Uterus (tissue), 4 donors: ENCODE measurements around the gene KCNF1. TPM values are rescaled to one million over a fixed set of nuclear protein-coding genes. Genes with fewer than 3 reads are reported as not detected.

Experiments
- DNase-seq, 2 donors: peaks; one replicate each; pipeline ENCODE4 v3.0.0-alpha.2; 2019 to 2020
- H3K27ac ChIP-seq, 2 donors: fragments of 200-600 bp; sonication (generic); 1 replicate in 1 of 2; 2 replicates in 1 of 2; pipeline ENCODE4 v1.5.1; 2016 to 2018
- H3K27me3 ChIP-seq, 2 donors: fragments of 200-600 bp; sonication (generic); one replicate each; pipeline ENCODE4 v1.5.1; 2018 to 2019; ENCODE audit warnings: control low read depth in 1 of 2
- H3K36me3 ChIP-seq, 2 donors: fragments of 200-600 bp; sonication (generic); one replicate each; pipeline ENCODE4 v1.5.1; 2019; ENCODE audit warnings: control low read depth in 1 of 2
- H3K4me1 ChIP-seq, 2 donors: fragments of 200-600 bp; sonication (generic); one replicate each; pipeline ENCODE4 v1.5.1; 2018 to 2019; ENCODE audit warnings: control low read depth in 1 of 2
- H3K4me3 ChIP-seq, 2 donors: fragments of 200-600 bp; sonication (generic); 1 replicate in 1 of 2; 2 replicates in 1 of 2; pipeline ENCODE4 v1.5.1; 2018 to 2019; ENCODE audit warnings: mild to moderate bottlenecking in 1 of 2
- H3K9me3 ChIP-seq, 2 donors: fragments of 200-600 bp; sonication (generic); one replicate each; pipeline ENCODE4 v1.5.1; 2019; ENCODE audit warnings: control low read depth in 1 of 2
- POLR2A ChIP-seq, 2 donors: fragments of 450-650 bp; IDR thresholded peaks; one replicate each; pipeline ENCODE4 v1.6.1; 2016; ENCODE audit warnings: antibody characterized with exemption in 2 of 2, mild to moderate bottlenecking in 1 of 2, moderate library complexity in 1 of 2
- intact Hi-C: fragments of 100-400 bp; cut with DNase I; formaldehyde crosslinking; loops from one replicate; pipeline ENCODE4 v1.15.1; 2023; ENCODE audit warnings: low total_unique reads
- total RNA-seq, 4 donors: library from RNA; depleted of rRNA in 3 of 4; stranded (reverse); fragments of >200 nt in 3 of 4; gene quantifications; one replicate each; pipeline versions ENCODE4 v1.1.0 to v1.2.4, GENCODE V29; 2014 to 2023
- TF ChIP-seq, protein P1 (sequence below), 4 experiments: fragments of 200-600 bp in 2 of 4; fragments of 450-650 bp in 2 of 4; sonication (generic) in 2 of 4; IDR thresholded peaks; one replicate each; pipeline ENCODE4 v1.5.1; 2016 to 2019; ENCODE audit warnings: antibody characterized with exemption in 4 of 4, mild to moderate bottlenecking in 2 of 4, moderate library complexity in 1 of 4
- donor health status: DM: yes; HTN: yes; CAD: no.

Gene KCNF1
- total RNA-seq, 4 donors from 2014 or later: 0.21 TPM; not detected in 3

- no peak for DNase-seq
- TF ChIP-seq, protein P1, sequence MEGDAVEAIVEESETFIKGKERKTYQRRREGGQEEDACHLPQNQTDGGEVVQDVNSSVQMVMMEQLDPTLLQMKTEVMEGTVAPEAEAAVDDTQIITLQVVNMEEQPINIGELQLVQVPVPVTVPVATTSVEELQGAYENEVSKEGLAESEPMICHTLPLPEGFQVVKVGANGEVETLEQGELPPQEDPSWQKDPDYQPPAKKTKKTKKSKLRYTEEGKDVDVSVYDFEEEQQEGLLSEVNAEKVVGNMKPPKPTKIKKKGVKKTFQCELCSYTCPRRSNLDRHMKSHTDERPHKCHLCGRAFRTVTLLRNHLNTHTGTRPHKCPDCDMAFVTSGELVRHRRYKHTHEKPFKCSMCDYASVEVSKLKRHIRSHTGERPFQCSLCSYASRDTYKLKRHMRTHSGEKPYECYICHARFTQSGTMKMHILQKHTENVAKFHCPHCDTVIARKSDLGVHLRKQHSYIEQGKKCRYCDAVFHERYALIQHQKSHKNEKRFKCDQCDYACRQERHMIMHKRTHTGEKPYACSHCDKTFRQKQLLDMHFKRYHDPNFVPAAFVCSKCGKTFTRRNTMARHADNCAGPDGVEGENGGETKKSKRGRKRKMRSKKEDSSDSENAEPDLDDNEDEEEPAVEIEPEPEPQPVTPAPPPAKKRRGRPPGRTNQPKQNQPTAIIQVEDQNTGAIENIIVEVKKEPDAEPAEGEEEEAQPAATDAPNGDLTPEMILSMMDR (IDR thresholded peaks at IDR 0.05): no peak
- TF ChIP-seq POLR2A (IDR thresholded peaks at IDR 0.05): no peak
Observed at GRCh38 chr2:10880586-10881321, 31.0 kb upstream of the KCNF1 start.

GRCh38 chr2:10882568-10882967 lies 29.2 kb upstream of the KCNF1 start:
- Histone ChIP-seq H3K4me1 (no peaks in the 10 kb centered on the region), H3K4me3 (no peak overlapping the region), H3K9me3 (no peaks in the 10 kb centered on the region), H3K36me3 (no peaks in the 10 kb centered on the region), H3K27ac (no peak overlapping the region), H3K27me3 (no peaks in the 10 kb centered on the region)
- DNase-seq: no peak
- intact Hi-C loops: no loop called here
- TF ChIP-seq, protein P1 (IDR thresholded peaks at IDR 0.05): no peak
- no peak for TF ChIP-seq POLR2A (IDR thresholded peaks at IDR 0.05)

More at GRCh38 chr2:10880586-10881321, 31.0 kb upstream of the KCNF1 start:
- intact Hi-C loops: no loop called here
- Histone ChIP-seq H3K4me3 (no peak overlapping the region), H3K9me3 (no peaks in the 10 kb centered on the region), H3K27ac (no peak overlapping the region), H3K4me1 (no peaks in the 10 kb centered on the region), H3K36me3 (no peaks in the 10 kb centered on the region), H3K27me3 (no peaks in the 10 kb centered on the region)

DNA sequence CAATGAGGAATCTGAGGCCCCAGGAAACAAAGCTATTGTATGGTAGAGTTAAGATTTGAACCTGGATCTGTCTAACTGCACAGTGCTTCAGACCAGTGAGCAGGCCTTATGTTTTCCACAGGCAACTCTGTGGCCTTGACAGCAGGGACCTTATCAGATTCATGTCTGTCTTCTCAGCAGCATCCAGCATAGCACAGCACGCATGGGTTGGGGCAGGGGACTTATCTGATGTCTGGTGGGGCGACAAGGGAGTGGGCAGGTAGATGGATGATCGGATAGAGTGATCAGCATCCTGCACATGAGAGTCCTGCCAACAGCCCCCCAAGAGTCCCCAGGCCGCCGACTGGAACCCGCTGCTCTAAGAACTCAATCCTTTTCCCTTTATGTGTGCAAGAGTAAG lies 28.7 kb upstream of the KCNF1 start:
- no peak overlapping the region for H3K27ac ChIP-seq
- H3K27me3 ChIP-seq: no peaks in the 10 kb centered on the region
- H3K9me3 ChIP-seq: no peaks in the 10 kb centered on the region
- TF ChIP-seq POLR2A (IDR thresholded peaks at IDR 0.05): no peak
- TF ChIP-seq, protein P1 (IDR thresholded peaks at IDR 0.05): no peak
- intact Hi-C loops: no loop called here
- no peaks in the 10 kb centered on the region for H3K36me3 ChIP-seq
- H3K4me1 ChIP-seq: no peaks in the 10 kb centered on the region
- DNase-seq: no peak
- H3K4me3 ChIP-seq: no peak overlapping the region

GRCh38 chr2:10883801-10884478 lies 27.8 kb upstream of the KCNF1 start:
- intact Hi-C loops: no loop called here
- Histone ChIP-seq H3K36me3 (no peaks in the 10 kb centered on the region), H3K4me1 (no peaks in the 10 kb centered on the region)

More at GRCh38 chr2:10883801-10884478, 27.8 kb upstream of the KCNF1 start:
- H3K9me3 ChIP-seq: no peaks in the 10 kb centered on the region
- no peak for DNase-seq
- no peak overlapping the region for H3K27ac ChIP-seq
- no peak overlapping the region for H3K4me3 ChIP-seq
- TF ChIP-seq POLR2A (IDR thresholded peaks at IDR 0.05): no peak
- TF ChIP-seq, protein P1 (IDR thresholded peaks at IDR 0.05): no peak
- H3K27me3 ChIP-seq: no peaks in the 10 kb centered on the region
